MM.1S (cell line): ENCODE results near the gene TGFBR2.

Source experiments
- DNase-seq: peaks from one replicate; pipeline ENCODE4 v3.0.0-alpha.2; 2015
- H2AFZ ChIP-seq: fragments of 300-600 bp; sonication (generic); 2 replicates; pipeline ENCODE4 v1.6.0; 2016; ENCODE audit warnings: antibody characterized with exemption, low read length
- H3F3A ChIP-seq: fragments of 300-600 bp; sonication (generic); 2 replicates; pipeline ENCODE4 v1.6.1; 2016; ENCODE audit warnings: mild to moderate bottlenecking, antibody characterized with exemption, low read length, moderate library complexity, mixed read lengths; ENCODE audit not compliant: insufficient read depth
- H3K27ac ChIP-seq: fragments of 300-600 bp; sonication (generic); 2 replicates; pipeline ENCODE4 v1.5.1; 2016; ENCODE audit warnings: mild to moderate bottlenecking, low read length
- H3K27me3 ChIP-seq: fragments of 300-600 bp; sonication (generic); replicated peaks from 2 replicates; pipeline ENCODE4 v1.6.0; 2016; ENCODE audit warnings: low read length; ENCODE audit not compliant: insufficient read depth
- H3K36me3 ChIP-seq: fragments of 300-600 bp; sonication (generic); replicated peaks from 2 replicates; pipeline ENCODE4 v1.6.1; 2016; ENCODE audit warnings: mild to moderate bottlenecking, low read length, mixed read lengths; ENCODE audit not compliant: insufficient read depth
- H3K4me1 ChIP-seq: fragments of 300-600 bp; sonication (generic); 2 replicates; pipeline ENCODE4 v1.6.1; 2016; ENCODE audit warnings: low read length, mixed read lengths
- H3K4me2 ChIP-seq: fragments of 300-600 bp; sonication (generic); 2 replicates; pipeline ENCODE4 v1.6.0; 2016; ENCODE audit warnings: low read depth, low read length
- H3K4me3 ChIP-seq: fragments of 300-600 bp; sonication (generic); 2 replicates; pipeline ENCODE4 v1.5.1; 2016; ENCODE audit warnings: low read length, mixed read lengths
- H3K79me2 ChIP-seq: fragments of 300-600 bp; sonication (generic); 2 replicates; pipeline ENCODE4 v1.6.1; 2016; ENCODE audit warnings: mixed run types, low read length, mixed read lengths
- H3K9ac ChIP-seq: fragments of 300-600 bp; sonication (generic); 2 replicates; pipeline ENCODE4 v1.6.1; 2016; ENCODE audit warnings: low read length, mixed read lengths
- H3K9me2 ChIP-seq: fragments of 300-600 bp; sonication (generic); replicated peaks from 2 replicates; pipeline ENCODE4 v1.6.1; 2016; ENCODE audit warnings: mild to moderate bottlenecking, low read length, mixed read lengths; ENCODE audit not compliant: insufficient read depth
- H3K9me3 ChIP-seq: fragments of 300-600 bp; sonication (generic); replicated peaks from 2 replicates; pipeline ENCODE4 v1.6.1; 2016; ENCODE audit warnings: mild to moderate bottlenecking, low read length, mixed read lengths; ENCODE audit not compliant: insufficient read depth
- H4K20me1 ChIP-seq: fragments of 300-600 bp; sonication (generic); 2 replicates; pipeline ENCODE4 v1.6.1; 2016; ENCODE audit warnings: mild to moderate bottlenecking, low read length, moderate library complexity, mixed read lengths; ENCODE audit not compliant: insufficient read depth
- CTCF ChIP-seq: fragments of 300-600 bp; sonication (generic); IDR thresholded peaks from 2 replicates; pipeline ENCODE4 v1.5.1; 2016; ENCODE audit warnings: antibody characterized with exemption, low read length, mixed read lengths
- EZH2 ChIP-seq: fragments of 300-600 bp; sonication (generic); optimal IDR thresholded peaks from 2 replicates; pipeline ENCODE3; 2017; ENCODE audit warnings: low read depth, mild to moderate bottlenecking, antibody characterized with exemption, low read length, mixed read lengths
- EZH2phosphoT487 ChIP-seq: fragments of 300-600 bp; sonication (generic); IDR thresholded peaks from 2 replicates; pipeline ENCODE4 v1.6.1; 2018; ENCODE audit warnings: antibody characterized with exemption, low read length

Gene TGFBR2

DNA sequence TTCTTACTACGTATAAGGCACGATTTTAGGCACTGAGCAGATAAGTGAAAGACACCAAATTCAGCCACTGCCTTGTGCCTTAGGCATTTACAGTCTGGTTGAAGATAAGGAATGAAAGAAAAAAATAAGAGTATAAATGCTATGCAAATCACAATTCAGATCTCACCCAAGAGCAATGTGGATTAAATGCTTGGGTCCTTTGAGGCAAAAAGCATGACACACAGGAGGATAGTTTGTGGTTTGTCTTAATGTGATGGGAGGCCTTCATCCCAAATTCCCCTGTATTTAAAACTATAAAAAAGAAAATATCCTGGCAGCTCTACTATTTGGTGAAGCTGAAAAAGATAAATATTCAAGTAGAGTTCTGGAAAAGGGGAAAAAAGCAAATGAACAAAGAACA, 79.8 kb downstream of the TGFBR2 start:
- Histone ChIP-seq H3F3A (no peaks in the 10 kb centered on the region), H3K27me3 (no peaks in the 10 kb centered on the region), H3K27ac (no peak overlapping the region), H3K9ac (no peak overlapping the region), H2AFZ (no peak overlapping the region), H3K4me2 (no peak overlapping the region), H3K79me2 (no peaks in the 10 kb centered on the region), H3K4me1 (no peaks in the 10 kb centered on the region), H4K20me1 (no peaks in the 10 kb centered on the region), H3K4me3 (no peak overlapping the region), H3K36me3 (no peaks in the 10 kb centered on the region), H3K9me2 (no peaks in the 10 kb centered on the region), H3K9me3 (no peaks in the 10 kb centered on the region)
- TF ChIP-seq CTCF (no peak), EZH2phosphoT487 (no peak)
- DNase-seq, result no peak

GRCh38 chr3:30686799-30687198, 80.4 kb downstream of the TGFBR2 start:
- Histone ChIP-seq H3K27ac (no peak overlapping the region), H3K9me2 (no peaks in the 10 kb centered on the region), H3K79me2 (no peaks in the 10 kb centered on the region), H3K4me2 (no peak overlapping the region), H3K27me3 (no peaks in the 10 kb centered on the region), H3K9me3 (no peaks in the 10 kb centered on the region), H3F3A (no peaks in the 10 kb centered on the region), H2AFZ (no peak overlapping the region), H4K20me1 (no peaks in the 10 kb centered on the region), H3K4me3 (no peak overlapping the region), H3K9ac (no peak overlapping the region), H3K36me3 (no peaks in the 10 kb centered on the region), H3K4me1 (no peaks in the 10 kb centered on the region)
- no peak for DNase-seq
- no peak for TF ChIP-seq CTCF
- no peak for TF ChIP-seq EZH2
- no peak for TF ChIP-seq EZH2phosphoT487

GRCh38 chr3:30687930-30688570, 81.6 kb downstream of the TGFBR2 start:
- Histone ChIP-seq H3K27me3 (no peaks in the 10 kb centered on the region), H3K4me2 (no peak overlapping the region), H3K4me3 (no peak overlapping the region), H3F3A (no peaks in the 10 kb centered on the region), H3K9me2 (no peaks in the 10 kb centered on the region), H3K9ac (no peak overlapping the region), H3K36me3 (no peaks in the 10 kb centered on the region), H3K79me2 (no peaks in the 10 kb centered on the region), H3K27ac (no peak overlapping the region), H4K20me1 (no peaks in the 10 kb centered on the region), H3K4me1 (no peaks in the 10 kb centered on the region), H3K9me3 (no peaks in the 10 kb centered on the region), H2AFZ (no peak overlapping the region)
- TF ChIP-seq EZH2phosphoT487 (no peak), EZH2 (no peak), CTCF (no peak)
- no peak for DNase-seq
